Epithelial cell of prostate (primary cell): ENCODE results near the gene PHEX.
"Not testable (repeated sequence)": the region's sequence is repeated elsewhere in the genome, so short reads cannot be mapped to it uniquely, and the experiment has no call there.

Experiments
- DNase-seq: peaks from one replicate; pipeline ENCODE4 v3.0.0-alpha.2; 2011; ENCODE audit warnings: low read depth, low spot score
- H3K27ac ChIP-seq: fragments of 450-650 bp; 2 replicates; pipeline ENCODE4 v1.5.1; 2017; ENCODE audit warnings: mild to moderate bottlenecking

PHEX gene

GRCh38 chrX:22196149-22196548, 164.0 kb downstream of the PHEX start:
- DNase-seq = no peak
- H3K27ac ChIP-seq = no peak overlapping the region

- H3K27ac ChIP-seq = no peak overlapping the region
- DNase-seq = no peak
Measured at GRCh38 chrX:22202251-22202650, 170.1 kb downstream of the PHEX start.

- H3K27ac ChIP-seq = no peak overlapping the region
- no peak for DNase-seq
Measured at GRCh38 chrX:22203186-22203585, 171.1 kb downstream of the PHEX start.

- H3K27ac ChIP-seq = no peak overlapping the region
- DNase-seq = no peak
Measured at GRCh38 chrX:22206781-22207180, 174.7 kb downstream of the PHEX start.

- H3K27ac ChIP-seq = peak overlapping the region; percentile 79
- peak; percentile 51 for DNase-seq
Measured at GRCh38 chrX:22220941-22221340, 188.8 kb downstream of the PHEX start.

- no peak for DNase-seq
- H3K27ac ChIP-seq = no peak overlapping the region
Measured at GRCh38 chrX:22234380-22234779, 202.3 kb downstream of the PHEX start.

GRCh38 chrX:22237479-22237878, 205.4 kb downstream of the PHEX start:
- no peak for DNase-seq
- no peak overlapping the region for H3K27ac ChIP-seq

GRCh38 chrX:22246620-22247019, 214.5 kb downstream of the PHEX start:
- peak overlapping the region; percentile 53 for H3K27ac ChIP-seq
- peak; percentile 48 for DNase-seq

GRCh38 chrX:22247169-22247568, 215.0 kb downstream of the PHEX start:
- no peak for DNase-seq
- H3K27ac ChIP-seq = peak overlapping the region; percentile 53

- no peak overlapping the region for H3K27ac ChIP-seq
- DNase-seq = no peak
Measured at GRCh38 chrX:22248401-22248800, 216.3 kb downstream of the PHEX start.

- no peak for DNase-seq
- H3K27ac ChIP-seq = no peak overlapping the region
Measured at GRCh38 chrX:22249371-22249770, 217.2 kb downstream of the PHEX start.

- no peak overlapping the region for H3K27ac ChIP-seq
- no peak for DNase-seq
Measured at GRCh38 chrX:22268706-22269105, 236.6 kb downstream of the PHEX start.

- no peak within 1 kb of the TSS for H3K27ac ChIP-seq
- DNase-seq = no peak
Measured at GRCh38 chrX:22272613-22273012, 240.5 kb downstream of the PHEX start, which contains the start of gene CBLL2. CBLL2 (plus strand) TSS chrX:22272913; CDS start chrX:22272992, 79 bp downstream.

GRCh38 chrX:22273714-22274317, 241.7 kb downstream of the PHEX start:
- no peak overlapping the region for H3K27ac ChIP-seq
- DNase-seq = no peak

- no peak overlapping the region for H3K27ac ChIP-seq
- no peak for DNase-seq
Measured at GRCh38 chrX:22276781-22277180, 244.7 kb downstream of the PHEX start.

GRCh38 chrX:22278375-22278774, 246.2 kb downstream of the PHEX start:
- no peak for DNase-seq
- H3K27ac ChIP-seq = no peak overlapping the region

GRCh38 chrX:22289209-22289608, 257.1 kb downstream of the PHEX start:
- not testable (repeated sequence) for DNase-seq, H3K27ac ChIP-seq

- no peak for DNase-seq
- H3K27ac ChIP-seq = no peak overlapping the region
Measured at GRCh38 chrX:22296871-22297270, 264.7 kb downstream of the PHEX start.

- DNase-seq = peak; percentile 6
- no peak overlapping the region for H3K27ac ChIP-seq
Measured at GRCh38 chrX:22300130-22300529, 268.0 kb downstream of the PHEX start.
